Esophagus muscularis mucosa (tissue), 4 donors: ENCODE results near the gene SCAF8.

Experiments used
- EP300 ChIP-seq: sonication (generic); formaldehyde crosslinking; IDR thresholded peaks from one replicate; pipeline ENCODE4 v1.6.1; 2017; ENCODE audit warnings: antibody characterized with exemption
- POLR2A ChIP-seq: fragments of 450-650 bp; IDR thresholded peaks from one replicate; pipeline ENCODE4 v1.6.1; 2017; ENCODE audit warnings: antibody characterized with exemption, moderate library complexity, mild to moderate bottlenecking, low read depth
- POLR2AphosphoS5 ChIP-seq, 2 donors: sonication (generic); formaldehyde crosslinking; IDR thresholded peaks; one replicate each; pipeline ENCODE4 v1.6.1; 2017; ENCODE audit warnings: antibody characterized with exemption in 2 of 2
- TF ChIP-seq, protein P1 (sequence below), 3 experiments: fragments of 200-600 bp in 2 of 3; fragments of 450-650 bp in 1 of 3; sonication (generic) in 2 of 3; IDR thresholded peaks; one replicate each; pipeline ENCODE4 v1.5.1; 2017 to 2019; ENCODE audit warnings: antibody characterized with exemption in 3 of 3, mild to moderate bottlenecking in 2 of 3, moderate library complexity in 1 of 3

- TF ChIP-seq, protein P1, sequence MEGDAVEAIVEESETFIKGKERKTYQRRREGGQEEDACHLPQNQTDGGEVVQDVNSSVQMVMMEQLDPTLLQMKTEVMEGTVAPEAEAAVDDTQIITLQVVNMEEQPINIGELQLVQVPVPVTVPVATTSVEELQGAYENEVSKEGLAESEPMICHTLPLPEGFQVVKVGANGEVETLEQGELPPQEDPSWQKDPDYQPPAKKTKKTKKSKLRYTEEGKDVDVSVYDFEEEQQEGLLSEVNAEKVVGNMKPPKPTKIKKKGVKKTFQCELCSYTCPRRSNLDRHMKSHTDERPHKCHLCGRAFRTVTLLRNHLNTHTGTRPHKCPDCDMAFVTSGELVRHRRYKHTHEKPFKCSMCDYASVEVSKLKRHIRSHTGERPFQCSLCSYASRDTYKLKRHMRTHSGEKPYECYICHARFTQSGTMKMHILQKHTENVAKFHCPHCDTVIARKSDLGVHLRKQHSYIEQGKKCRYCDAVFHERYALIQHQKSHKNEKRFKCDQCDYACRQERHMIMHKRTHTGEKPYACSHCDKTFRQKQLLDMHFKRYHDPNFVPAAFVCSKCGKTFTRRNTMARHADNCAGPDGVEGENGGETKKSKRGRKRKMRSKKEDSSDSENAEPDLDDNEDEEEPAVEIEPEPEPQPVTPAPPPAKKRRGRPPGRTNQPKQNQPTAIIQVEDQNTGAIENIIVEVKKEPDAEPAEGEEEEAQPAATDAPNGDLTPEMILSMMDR (IDR thresholded peaks at IDR 0.05), result no peak
- TF ChIP-seq POLR2A (no peak), POLR2AphosphoS5 (IDR thresholded peaks at IDR 0.05) (no peak), EP300 (no peak)
Measured at GRCh38 chr6:154706389-154706788, 26.8 kb upstream of the SCAF8 start.
